Right lobe of liver (tissue), 4 donors: ENCODE measurements around the gene TPRX1.

Experiments used
- CTCF ChIP-seq, 4 donors: fragments of 200-600 bp in 3 of 4; fragments of 450-650 bp in 1 of 4; IDR thresholded peaks; one replicate each; pipeline versions ENCODE4 v1.5.1 to v1.8.0; 2016 to 2022; ENCODE audit warnings: antibody characterized with exemption in 4 of 4, mild to moderate bottlenecking in 2 of 4
- POLR2A ChIP-seq: fragments of 450-650 bp; IDR thresholded peaks from one replicate; pipeline ENCODE4 v1.6.1; 2017; ENCODE audit warnings: antibody characterized with exemption, mild to moderate bottlenecking
- donor health status: DM: no; HTN: no; CAD: no.
- donor health status: DM: no; HTN: no; CAD: no.
- donor health status: DM: no; HTN: yes; CAD: no.

- TF ChIP-seq POLR2A: no peak
- no peak for TF ChIP-seq CTCF (IDR thresholded peaks at IDR 0.05)
Measured at GRCh38 chr19:47806435-47806834, 2.1 kb upstream of the TPRX1 start.
